Measurements from ENCODE around the gene RALGPS1. TPM values are rescaled to one million over a fixed set of nuclear protein-coding genes. Genes with fewer than 3 reads are reported as not detected.

The RALGPS1 gene
- total RNA-seq, 2 donors from 2014 or later, result 9.7 to 17.7 TPM

GRCh38 chr9:127106466-127106855, 191.9 kb downstream of the RALGPS1 start:
- TF ChIP-seq, protein P1, sequence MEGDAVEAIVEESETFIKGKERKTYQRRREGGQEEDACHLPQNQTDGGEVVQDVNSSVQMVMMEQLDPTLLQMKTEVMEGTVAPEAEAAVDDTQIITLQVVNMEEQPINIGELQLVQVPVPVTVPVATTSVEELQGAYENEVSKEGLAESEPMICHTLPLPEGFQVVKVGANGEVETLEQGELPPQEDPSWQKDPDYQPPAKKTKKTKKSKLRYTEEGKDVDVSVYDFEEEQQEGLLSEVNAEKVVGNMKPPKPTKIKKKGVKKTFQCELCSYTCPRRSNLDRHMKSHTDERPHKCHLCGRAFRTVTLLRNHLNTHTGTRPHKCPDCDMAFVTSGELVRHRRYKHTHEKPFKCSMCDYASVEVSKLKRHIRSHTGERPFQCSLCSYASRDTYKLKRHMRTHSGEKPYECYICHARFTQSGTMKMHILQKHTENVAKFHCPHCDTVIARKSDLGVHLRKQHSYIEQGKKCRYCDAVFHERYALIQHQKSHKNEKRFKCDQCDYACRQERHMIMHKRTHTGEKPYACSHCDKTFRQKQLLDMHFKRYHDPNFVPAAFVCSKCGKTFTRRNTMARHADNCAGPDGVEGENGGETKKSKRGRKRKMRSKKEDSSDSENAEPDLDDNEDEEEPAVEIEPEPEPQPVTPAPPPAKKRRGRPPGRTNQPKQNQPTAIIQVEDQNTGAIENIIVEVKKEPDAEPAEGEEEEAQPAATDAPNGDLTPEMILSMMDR (IDR thresholded peaks at IDR 0.05), result no peak
- Histone ChIP-seq H3K36me3 (peaks cover 10% of the 10 kb centered on the region), H3K4me1 (peaks cover 0 to 64% of the 10 kb centered on the region in 2 donors), H3K27me3 (no peaks in the 10 kb centered on the region), H3K4me3 (no peak overlapping the region), H3K27ac (no peak overlapping the region), H3K9me3 (no peaks in the 10 kb centered on the region)
- no peak for DNase-seq (ENCODE audit: low spot score)

- no peak overlapping the region for H3K4me3 ChIP-seq
- TF ChIP-seq, protein P1 (IDR thresholded peaks at IDR 0.05), result no peak
- no peaks in the 10 kb centered on the region for H3K9me3 ChIP-seq
- H3K4me1 ChIP-seq, result peaks cover 0 to 72% of the 10 kb centered on the region in 2 donors
- peak overlapping the region in 1 of 2 donors; percentile 40 for H3K27ac ChIP-seq
- DNase-seq (ENCODE audit: low spot score), result no peak
- no peaks in the 10 kb centered on the region for H3K27me3 ChIP-seq
- peaks cover 10% of the 10 kb centered on the region for H3K36me3 ChIP-seq
Measured at GRCh38 chr9:127107171-127107928, 192.8 kb downstream of the RALGPS1 start.

DNA sequence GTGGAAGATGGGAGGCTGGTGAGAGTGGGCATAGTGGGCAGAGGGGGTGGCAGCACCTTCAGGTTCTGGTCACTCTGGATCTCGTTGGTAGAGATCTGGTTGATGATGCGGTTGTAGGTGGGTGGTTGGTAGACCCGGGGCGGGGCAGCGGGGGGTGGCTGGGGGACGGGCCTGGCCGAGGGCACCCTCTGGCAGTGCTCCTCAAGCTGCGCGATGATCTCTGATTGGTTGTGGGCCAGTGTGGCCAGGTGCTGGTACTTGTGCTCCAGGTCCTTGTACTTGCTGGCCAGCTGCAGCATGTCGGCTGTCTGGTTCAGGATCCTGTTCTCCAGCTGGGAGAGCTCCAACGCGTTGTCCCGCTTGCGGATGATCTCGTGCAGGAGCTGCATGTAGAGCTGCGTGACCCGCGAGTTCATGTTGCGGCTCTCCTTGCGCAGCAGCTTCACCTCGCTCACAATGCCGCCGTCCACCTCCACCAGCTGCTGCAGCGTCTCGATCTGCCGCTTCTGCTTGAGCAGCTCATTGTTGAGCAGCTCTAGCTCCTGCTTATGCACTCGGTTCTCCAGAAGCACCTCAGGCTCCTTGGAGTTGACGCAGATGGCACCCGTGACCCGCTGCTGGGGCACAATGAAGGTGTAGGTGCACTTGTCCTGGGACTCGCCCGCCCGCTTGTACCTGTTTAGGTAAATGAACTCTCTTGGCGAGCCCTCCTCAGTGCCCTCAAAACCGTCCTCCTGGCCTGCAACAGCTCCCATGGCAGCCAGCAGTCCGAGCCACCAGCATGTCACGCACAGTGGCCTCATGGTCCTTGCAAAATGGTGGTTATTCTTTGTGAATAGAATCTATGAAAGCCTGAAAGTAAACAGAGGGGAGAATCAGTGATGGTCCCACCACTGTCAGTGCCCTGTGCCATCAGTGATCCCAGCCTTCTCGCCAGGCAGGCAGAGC, 193.6 kb downstream of the RALGPS1 start:
- Histone ChIP-seq H3K9me3 (no peaks in the 10 kb centered on the region), H3K4me1 (peaks cover 0 to 72% of the 10 kb centered on the region in 2 donors), H3K36me3 (peaks cover 10% of the 10 kb centered on the region), H3K27ac (peak overlapping the region; percentile 65 to 73), H3K27me3 (no peaks in the 10 kb centered on the region), H3K4me3 (no peak overlapping the region)
- TF ChIP-seq, protein P1 (IDR thresholded peaks at IDR 0.05), result no peak
- no peak for DNase-seq (ENCODE audit: low spot score)

GRCh38 chr9:127109212-127109711, 194.7 kb downstream of the RALGPS1 start:
- no peak for DNase-seq (ENCODE audit: low spot score)
- Histone ChIP-seq H3K4me3 (no peak overlapping the region), H3K4me1 (peaks cover 0 to 72% of the 10 kb centered on the region in 2 donors), H3K27me3 (no peaks in the 10 kb centered on the region), H3K36me3 (peaks cover 10% of the 10 kb centered on the region), H3K9me3 (no peaks in the 10 kb centered on the region), H3K27ac (peak overlapping the region; percentile 65 to 73)
- TF ChIP-seq, protein P1 (IDR thresholded peaks at IDR 0.05), result no peak

DNA sequence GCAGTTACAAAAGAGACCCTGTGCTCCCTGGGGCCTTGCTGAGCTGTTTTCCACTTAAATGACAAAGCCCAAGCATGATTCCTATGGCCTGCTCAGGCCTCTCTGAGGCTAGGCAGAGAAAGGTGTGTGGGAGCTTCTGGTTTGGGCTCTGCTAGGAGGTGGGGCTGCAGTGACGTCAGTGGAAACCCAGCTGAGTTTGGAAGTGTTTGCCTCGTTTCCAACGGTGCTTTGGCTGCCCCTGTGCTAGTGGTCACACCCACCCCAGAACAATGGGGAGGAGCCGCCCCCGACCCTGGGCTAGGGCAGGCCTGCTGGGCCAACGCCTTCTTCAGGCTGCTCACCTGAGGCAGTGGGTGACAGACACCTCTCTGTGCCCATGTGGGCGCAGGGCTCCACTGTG, 197.5 kb downstream of the RALGPS1 start:
- Histone ChIP-seq H3K27me3 (no peaks in the 10 kb centered on the region), H3K4me1 (peaks cover 0 to 76% of the 10 kb centered on the region in 2 donors), H3K9me3 (no peaks in the 10 kb centered on the region), H3K36me3 (peaks cover 10% of the 10 kb centered on the region), H3K4me3 (no peak overlapping the region), H3K27ac (peak overlapping the region; percentile 27 to 46)
- peak; percentile 71 for DNase-seq (ENCODE audit: low spot score)
- TF ChIP-seq, protein P1 (IDR thresholded peaks at IDR 0.05), result no peak

Measured in right atrium auricular region (tissue), 2 donors.